GM23338 (cell line): ENCODE data around the gene DHFR2. TPM values are rescaled to one million over a fixed set of nuclear protein-coding genes. Genes with fewer than 3 reads are reported as not detected.

Experiments used
- ATAC-seq: fragments of 200-7000 bp; cut with Tn5 transposase; 3 replicates; pipeline ENCODE4 v1.9.1; 2020
- DNase-seq: peaks from one replicate; pipeline ENCODE4 v3.0.0-alpha.2; 2015; ENCODE audit warnings: low spot score
- H2AFZ ChIP-seq: fragments of 200-600 bp; sonication (generic); 2 replicates; pipeline ENCODE4 v1.8.0; 2016; ENCODE audit warnings: antibody characterized with exemption, mild to moderate bottlenecking, moderate library complexity
- H3F3A ChIP-seq: fragments of 200-600 bp; sonication (generic); replicated peaks from 2 replicates; pipeline ENCODE4 v1.8.0; 2017; ENCODE audit warnings: antibody characterized with exemption, mixed run types, low read depth
- H3K27ac ChIP-seq: fragments of 200-600 bp; sonication (generic); 2 replicates; pipeline ENCODE4 v1.6.1; 2016; ENCODE audit warnings: low read depth
- H3K27me3 ChIP-seq: fragments of 200-600 bp; sonication (generic); 2 replicates; pipeline ENCODE4 v1.8.0; 2016; ENCODE audit warnings: mild to moderate bottlenecking, mixed run types, moderate library complexity; ENCODE audit not compliant: insufficient read depth
- H3K36me3 ChIP-seq: fragments of 200-600 bp; sonication (generic); 2 replicates; pipeline ENCODE4 v1.8.0; 2016; ENCODE audit warnings: mild to moderate bottlenecking; ENCODE audit not compliant: insufficient read depth
- H3K4me1 ChIP-seq: fragments of 200-600 bp; sonication (generic); 2 replicates; pipeline ENCODE4 v1.8.0; 2016; ENCODE audit warnings: mild to moderate bottlenecking, moderate library complexity; ENCODE audit not compliant: insufficient read depth
- H3K4me2 ChIP-seq: fragments of 200-600 bp; sonication (generic); 2 replicates; pipeline ENCODE4 v1.7.1; 2017; ENCODE audit warnings: mixed run types
- H3K4me3 ChIP-seq: fragments of 200-600 bp; sonication (generic); 2 replicates; pipeline ENCODE4 v1.6.1; 2016; ENCODE audit warnings: mixed run types
- H3K79me2 ChIP-seq: fragments of 200-600 bp; sonication (generic); replicated peaks from 2 replicates; pipeline ENCODE4 v1.8.0; 2017; ENCODE audit warnings: mild to moderate bottlenecking; ENCODE audit not compliant: insufficient read depth
- H3K9me2 ChIP-seq: fragments of 200-600 bp; sonication (generic); 2 replicates; pipeline ENCODE4 v1.8.0; 2017; ENCODE audit not compliant: insufficient read depth
- H4K20me1 ChIP-seq: fragments of 200-600 bp; sonication (generic); replicated peaks from 2 replicates; pipeline ENCODE4 v1.8.0; 2017; ENCODE audit warnings: mild to moderate bottlenecking; ENCODE audit not compliant: insufficient read depth
- H3K27ac Mint-ChIP-seq: 2 replicates; pipeline ENCODE4 v1.8.0; 2020; ENCODE audit warnings: inconsistent platforms, mild to moderate bottlenecking, moderate library complexity, mixed read lengths
- H3K27me3 Mint-ChIP-seq: 3 replicates; pipeline ENCODE4 v1.8.0; 2022; ENCODE audit warnings: low read depth, mild to moderate bottlenecking, moderate library complexity, mixed read lengths, inconsistent platforms; ENCODE audit not compliant: insufficient read depth, poor library complexity
- H3K36me3 Mint-ChIP-seq: 3 replicates; pipeline ENCODE4 v1.8.0; 2021; ENCODE audit warnings: low read depth, mild to moderate bottlenecking, inconsistent platforms, moderate library complexity, mixed read lengths
- H3K4me1 Mint-ChIP-seq: 3 replicates; pipeline ENCODE4 v1.8.0; 2020; ENCODE audit warnings: mild to moderate bottlenecking, inconsistent platforms, mixed read lengths
- H3K4me3 Mint-ChIP-seq: 3 replicates; pipeline ENCODE4 v1.8.0; 2021; ENCODE audit warnings: moderate library complexity, mild to moderate bottlenecking, inconsistent platforms, mixed read lengths
- H3K9me3 Mint-ChIP-seq: 3 replicates; pipeline ENCODE4 v1.8.0; 2020; ENCODE audit warnings: moderate library complexity, mild to moderate bottlenecking, inconsistent platforms, mixed read lengths
- CREB1 ChIP-seq: fragments of 250-450 bp; sonication (Bioruptor Pico); IDR thresholded peaks from 2 replicates; pipeline ENCODE4 v1.5.0; 2020; ENCODE audit warnings: low read depth, mild to moderate bottlenecking, moderate library complexity
- ETS1 ChIP-seq: IDR thresholded peaks from 2 replicates; pipeline ENCODE4 v1.6.1; 2016; ENCODE audit warnings: antibody characterized with exemption
- EZH2phosphoT487 ChIP-seq: fragments of 200-600 bp; sonication (generic); IDR thresholded peaks from one replicate; pipeline ENCODE4 v1.8.1; 2018; ENCODE audit warnings: antibody characterized with exemption; ENCODE audit not compliant: unreplicated experiment
- ZNF331 ChIP-seq: fragments of 250-450 bp; sonication (Bioruptor Pico); IDR thresholded peaks from 2 replicates; pipeline ENCODE4 v1.5.0; 2020; ENCODE audit warnings: low read depth, mild to moderate bottlenecking, moderate library complexity
- ZNF462 ChIP-seq: fragments of 250-450 bp; sonication (Bioruptor Pico); IDR thresholded peaks from 2 replicates; pipeline ENCODE4 v1.5.0; 2020; ENCODE audit warnings: mild to moderate bottlenecking, moderate library complexity
- polyA plus RNA-seq: library from polyadenylated mRNA; unstranded; fragments of >200 nt; fragmentation: Nextera tagmentation; extraction: Ambion mirVana; gene quantifications from 2 replicates; pipeline ENCODE4 v1.2.1, GENCODE V29; 2016
- total RNA-seq: library from RNA; depleted of rRNA; stranded (reverse); fragments of >200 nt; shearing (Covaris generic); gene quantifications from 2 replicates; pipeline ENCODE4 v1.2.3, GENCODE V29; 2014
- TF ChIP-seq, protein P1 (sequence below): IDR thresholded peaks from one replicate; pipeline ENCODE4 v1.6.1; 2018; ENCODE audit warnings: antibody characterized with exemption; ENCODE audit not compliant: unreplicated experiment

The DHFR2 gene
- total and polyA plus RNA-seq, 2 experiments from 2014 or later, result 1.1 to 1.6 TPM

GRCh38 chr3:94019659-94020058, 43.1 kb downstream of the DHFR2 start:
- Mint-ChIP-seq H3K36me3 (no peaks in the 10 kb centered on the region), H3K4me3 (no peak overlapping the region), H3K9me3 (no peaks in the 10 kb centered on the region), H3K4me1 (no peaks in the 10 kb centered on the region), H3K27me3 (no peaks in the 10 kb centered on the region), H3K27ac (no peak overlapping the region)
- H3K4me2 ChIP-seq, result no peak overlapping the region
- H3K27me3 ChIP-seq, result no peaks in the 10 kb centered on the region
- no peaks in the 10 kb centered on the region for H3K79me2 ChIP-seq
- TF ChIP-seq, protein P1, sequence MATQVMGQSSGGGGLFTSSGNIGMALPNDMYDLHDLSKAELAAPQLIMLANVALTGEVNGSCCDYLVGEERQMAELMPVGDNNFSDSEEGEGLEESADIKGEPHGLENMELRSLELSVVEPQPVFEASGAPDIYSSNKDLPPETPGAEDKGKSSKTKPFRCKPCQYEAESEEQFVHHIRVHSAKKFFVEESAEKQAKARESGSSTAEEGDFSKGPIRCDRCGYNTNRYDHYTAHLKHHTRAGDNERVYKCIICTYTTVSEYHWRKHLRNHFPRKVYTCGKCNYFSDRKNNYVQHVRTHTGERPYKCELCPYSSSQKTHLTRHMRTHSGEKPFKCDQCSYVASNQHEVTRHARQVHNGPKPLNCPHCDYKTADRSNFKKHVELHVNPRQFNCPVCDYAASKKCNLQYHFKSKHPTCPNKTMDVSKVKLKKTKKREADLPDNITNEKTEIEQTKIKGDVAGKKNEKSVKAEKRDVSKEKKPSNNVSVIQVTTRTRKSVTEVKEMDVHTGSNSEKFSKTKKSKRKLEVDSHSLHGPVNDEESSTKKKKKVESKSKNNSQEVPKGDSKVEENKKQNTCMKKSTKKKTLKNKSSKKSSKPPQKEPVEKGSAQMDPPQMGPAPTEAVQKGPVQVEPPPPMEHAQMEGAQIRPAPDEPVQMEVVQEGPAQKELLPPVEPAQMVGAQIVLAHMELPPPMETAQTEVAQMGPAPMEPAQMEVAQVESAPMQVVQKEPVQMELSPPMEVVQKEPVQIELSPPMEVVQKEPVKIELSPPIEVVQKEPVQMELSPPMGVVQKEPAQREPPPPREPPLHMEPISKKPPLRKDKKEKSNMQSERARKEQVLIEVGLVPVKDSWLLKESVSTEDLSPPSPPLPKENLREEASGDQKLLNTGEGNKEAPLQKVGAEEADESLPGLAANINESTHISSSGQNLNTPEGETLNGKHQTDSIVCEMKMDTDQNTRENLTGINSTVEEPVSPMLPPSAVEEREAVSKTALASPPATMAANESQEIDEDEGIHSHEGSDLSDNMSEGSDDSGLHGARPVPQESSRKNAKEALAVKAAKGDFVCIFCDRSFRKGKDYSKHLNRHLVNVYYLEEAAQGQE, result no peak
- TF ChIP-seq ZNF331 (CRISPR knock-in tag) (no peak), CREB1 (no peak), ZNF462 (no peak), EZH2phosphoT487 (no peak), ETS1 (no peak)
- ATAC-seq, result no peak
- H4K20me1 ChIP-seq, result no peaks in the 10 kb centered on the region
- H3K9me2 ChIP-seq, result no peaks in the 10 kb centered on the region
- H3F3A ChIP-seq, result no peaks in the 10 kb centered on the region
- no peaks in the 10 kb centered on the region for H3K36me3 ChIP-seq
- no peaks in the 10 kb centered on the region for H3K4me1 ChIP-seq
- DNase-seq, result no peak
- H3K4me3 ChIP-seq, result no peak overlapping the region
- H2AFZ ChIP-seq, result no peak overlapping the region
- H3K27ac ChIP-seq, result no peak overlapping the region
